GM11168 (cell line): ENCODE results near the gene IGSF6.
"Not testable (repeated sequence)": the region's sequence is repeated elsewhere in the genome, so short reads cannot be mapped to it uniquely, and the experiment has no call there.

Experiments used
- in situ Hi-C: fragments of 300-500 bp; cut with MboI; formaldehyde crosslinking; loops from one replicate; pipeline ENCODE4 v1.12.0; 2022; ENCODE audit warnings: low sequenced_read_pairs; ENCODE audit not compliant: unreplicated experiment

Gene IGSF6

GRCh38 chr16:21610006-21610544, 42.3 kb downstream of the IGSF6 start:
- in situ Hi-C loops = no loop called here

GRCh38 chr16:21608639-21609328, 43.6 kb downstream of the IGSF6 start:
- in situ Hi-C loops = no loop called here

- in situ Hi-C loops = not testable (repeated sequence)
Measured at GRCh38 chr16:21605848-21606247, 46.6 kb downstream of the IGSF6 start.

- in situ Hi-C loops = no loop called here
Measured at GRCh38 chr16:21603928-21604327, 48.5 kb downstream of the IGSF6 start.

GRCh38 chr16:21602785-21603184, 49.6 kb downstream of the IGSF6 start:
- in situ Hi-C loops = no loop called here

- in situ Hi-C loops = no loop called here
Measured at GRCh38 chr16:21600031-21600773, 52.2 kb downstream of the IGSF6 start.

GRCh38 chr16:21599122-21600030, 53.0 kb downstream of the IGSF6 start, which contains the start of gene METTL9:
Gene METTL9, plus strand, starts transcription at chr16:21599577. Its CDS starts 157 bp downstream, at chr16:21599734.
- in situ Hi-C loops = no loop called here

GRCh38 chr16:21598701-21599121, 53.7 kb downstream of the IGSF6 start:
- in situ Hi-C loops = no loop called here

GRCh38 chr16:21598206-21598605, 54.2 kb downstream of the IGSF6 start:
- in situ Hi-C loops = no loop called here

GRCh38 chr16:21597561-21598030, 54.8 kb downstream of the IGSF6 start:
- in situ Hi-C loops = no loop called here

- in situ Hi-C loops = no loop called here
Measured at GRCh38 chr16:21593530-21594289, 58.7 kb downstream of the IGSF6 start.

- in situ Hi-C loops = no loop called here
Measured at GRCh38 chr16:21592191-21592590, 60.2 kb downstream of the IGSF6 start.

GRCh38 chr16:21590796-21591195, 61.6 kb downstream of the IGSF6 start:
- in situ Hi-C loops = no loop called here

- in situ Hi-C loops = no loop called here
Measured at GRCh38 chr16:21590287-21590686, 62.1 kb downstream of the IGSF6 start.

- in situ Hi-C loops = loop anchor here (5.0 kb wide), 1 partner anchor 113 kb away; no protein-coding TSS in a partner anchor
Measured at GRCh38 chr16:21589551-21589950, 62.9 kb downstream of the IGSF6 start.
